ENCODE measurements around the gene CELF4.

GRCh38 chr18:37435150-37435867 lies 130.3 kb downstream of the CELF4 start:
- TF ChIP-seq CTCF (IDR thresholded peaks at IDR 0.05; ENCODE audit: insufficient read depth, low read length, poor library complexity, severe bottlenecking) (no peak), EZH2phosphoT487 (conservative IDR thresholded peaks at IDR 0.05; ENCODE audit: low read length) (no peak)
